Left hindlimb (tissue), 1 donor: Measurements from ENCODE around the gene AP3S2.
"Not testable (repeated sequence)": the region's sequence is repeated elsewhere in the genome, so short reads cannot be mapped to it uniquely, and the experiment has no call there.

Source experiments
- DNase-seq: peaks from one replicate; pipeline ENCODE4 v3.0.0-alpha.2; 2018

Gene AP3S2

GRCh38 chr15:89863918-89864317 is 29.9 kb downstream of the AP3S2 start:
- no peak for DNase-seq

- DNase-seq, result no peak
Observed at GRCh38 chr15:89860891-89861290, 32.9 kb downstream of the AP3S2 start.

GRCh38 chr15:89860431-89860830 is 33.4 kb downstream of the AP3S2 start:
- no peak for DNase-seq

GRCh38 chr15:89858661-89859458 is 34.9 kb downstream of the AP3S2 start:
- no peak for DNase-seq

GRCh38 chr15:89857673-89858072 is 36.1 kb downstream of the AP3S2 start:
- DNase-seq, result no peak

- no peak for DNase-seq
Observed at GRCh38 chr15:89855948-89856347, 37.8 kb downstream of the AP3S2 start.

GRCh38 chr15:89854863-89855262 is 38.9 kb downstream of the AP3S2 start:
- DNase-seq, result not testable (repeated sequence)

GRCh38 chr15:89852342-89852995 is 41.3 kb downstream of the AP3S2 start:
- no peak for DNase-seq

GRCh38 chr15:89851673-89852341 is 42.0 kb downstream of the AP3S2 start:
- no peak for DNase-seq

- DNase-seq, result no peak
Observed at GRCh38 chr15:89848970-89849292, 44.9 kb downstream of the AP3S2 start.

- DNase-seq, result no peak
Observed at GRCh38 chr15:89847101-89847500, 46.7 kb downstream of the AP3S2 start.

GRCh38 chr15:89845305-89845893 is 48.4 kb downstream of the AP3S2 start:
- no peak for DNase-seq

GRCh38 chr15:89841962-89842361 is 51.8 kb downstream of the AP3S2 start:
- DNase-seq, result no peak

GRCh38 chr15:89841306-89841705 is 52.5 kb downstream of the AP3S2 start:
- DNase-seq, result no peak

- no peak for DNase-seq
Observed at GRCh38 chr15:89839167-89839810, 54.5 kb downstream of the AP3S2 start.

GRCh38 chr15:89837830-89838178 is 56.0 kb downstream of the AP3S2 start:
- DNase-seq, result no peak

- no peak for DNase-seq
Observed at GRCh38 chr15:89837134-89837829, 56.5 kb downstream of the AP3S2 start.

GRCh38 chr15:89836267-89837133 is 57.3 kb downstream of the AP3S2 start:
- no peak for DNase-seq

GRCh38 chr15:89835176-89835564 is 58.6 kb downstream of the AP3S2 start:
- DNase-seq, result no peak

- not testable (repeated sequence) for DNase-seq
Observed at GRCh38 chr15:89834465-89835175, 59.2 kb downstream of the AP3S2 start.

- DNase-seq, result no peak
Observed at GRCh38 chr15:89833966-89834365, 59.8 kb downstream of the AP3S2 start.
